ENCODE measurements around the gene SLC24A3.

DNA sequence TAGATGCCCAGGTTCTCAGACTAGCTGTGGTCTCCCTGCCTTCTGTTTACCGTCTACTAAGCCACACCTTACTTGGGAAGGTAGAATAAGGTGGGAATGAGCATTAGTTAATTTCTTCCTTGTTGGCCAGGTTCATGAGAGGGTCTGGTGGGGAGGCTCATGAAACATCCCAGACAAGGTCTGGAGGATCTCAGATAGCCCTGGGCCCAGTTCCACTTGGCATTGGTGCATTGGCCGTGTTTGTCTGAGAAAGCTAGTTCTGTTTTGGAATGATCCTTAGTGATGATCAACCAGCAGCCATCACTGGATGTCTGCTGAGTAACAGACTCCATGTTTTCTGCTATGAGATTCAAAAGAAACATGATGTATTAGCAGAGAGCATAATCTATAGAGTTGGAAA lies 155.1 kb downstream of the SLC24A3 start:
- TF ChIP-seq CTCF (IDR thresholded peaks at IDR 0.05; ENCODE audit: low read depth, low read length, poor library complexity, severe bottlenecking) (no peak), EZH2phosphoT487 (IDR thresholded peaks at IDR 0.05; ENCODE audit: borderline replicate concordance, low read length) (no peak)

Measured in DOHH2 (cell line).